ENCODE results near the gene PAH. TPM values are rescaled to one million over a fixed set of nuclear protein-coding genes. Genes with fewer than 3 reads are reported as not detected.

PAH gene
- total and polyA plus RNA-seq, 2 donors (not counting 3 experiments of a cell fraction or from before 2014, with no cell fraction given): not detected

GRCh38 chr12:102933168-102933567, 16.1 kb upstream of the PAH start:
- ChIA-PET POLR2A (no interaction called here), CTCF (no interaction called here)
- dilution Hi-C loops (cut with MboI; ENCODE audit: extremely low pct_ligation_motif_present, low sequenced_read_pairs) (no loop called here), intact Hi-C loops (cut with micrococcal nuclease) (no loop called here)
- H3K9me1 ChIP-seq (replicated peaks; ENCODE audit: control insufficient read depth, extremely low read depth, insufficient read depth, low read length): no peaks in the 10 kb centered on the region
- H3K27ac ChIP-seq (ENCODE audit: insufficient read depth, low read depth, low read length): no peak overlapping the region
- H3K4me1 ChIP-seq (ENCODE audit: control insufficient read depth, extremely low read depth, insufficient read depth, low read length): no peaks in the 10 kb centered on the region
- BruUV-seq (replicated peaks): no TSS peak
- H3K9ac ChIP-seq (replicated peaks; ENCODE audit: extremely low read depth, insufficient read depth, low read length): no peak overlapping the region
- H3K79me2 ChIP-seq (ENCODE audit: control insufficient read depth, insufficient read depth, low read length): no peaks in the 10 kb centered on the region
- FAIRE-seq (no peak), DNase-seq (ENCODE audit: low read depth, low spot score) (no peak)
- H3K36me3 ChIP-seq (ENCODE audit: control insufficient read depth in 2 of 2, extremely low read depth in 1 of 2, insufficient read depth in 2 of 2, low read length in 2 of 2): no peaks in the 10 kb centered on the region
- no peaks in the 10 kb centered on the region for H3K27me3 ChIP-seq (ENCODE audit: control insufficient read depth in 2 of 2, insufficient read depth in 2 of 2, low read length in 2 of 2)
- TF ChIP-seq POLR2AphosphoS5 (IDR thresholded peaks at IDR 0.05; ENCODE audit: insufficient read depth, low read depth, low read length): no peak
- no peak for TF ChIP-seq GATA2 (IDR thresholded peaks at IDR 0.05; ENCODE audit: insufficient read depth, insufficient read length, low read depth, low read length)
- TF ChIP-seq POLR2A (IDR thresholded peaks at IDR 0.05; ENCODE audit: low read depth, low read length): no peak
- TF ChIP-seq FOS (IDR thresholded peaks at IDR 0.05; ENCODE audit: borderline replicate concordance, insufficient read depth, low read length): no peak
- TF ChIP-seq MAX (IDR thresholded peaks at IDR 0.05; ENCODE audit: insufficient read depth, insufficient read length): no peak
- TF ChIP-seq CTCF (IDR thresholded peaks at IDR 0.05; ENCODE audit: extremely low read depth in 1 of 2, insufficient read depth in 1 of 2, low read depth in 1 of 2, low read length in 2 of 2): no peak
- TF ChIP-seq JUN (IDR thresholded peaks at IDR 0.05; ENCODE audit: borderline replicate concordance, insufficient read depth, insufficient read length, low read depth): no peak
- TF ChIP-seq EZH2 (IDR thresholded peaks at IDR 0.05; ENCODE audit: borderline replicate concordance, low read depth, low read length, severe bottlenecking): no peak
- no peak for TF ChIP-seq MYC (IDR thresholded peaks at IDR 0.05; ENCODE audit: low read depth, low read length)
- H2AFZ ChIP-seq (ENCODE audit: low read depth, low read length): no peak overlapping the region
- no peak overlapping the region for H3K4me2 ChIP-seq (ENCODE audit: insufficient read depth, low read length)
- H3K4me3 ChIP-seq (replicated peaks in 1 of 3; ENCODE audit: insufficient read depth in 1 of 3, low read depth in 1 of 3, low read length in 3 of 3): no peak overlapping the region
- peaks cover 2% of the 10 kb centered on the region for H3K9me3 ChIP-seq (replicated peaks; ENCODE audit: control insufficient read depth, insufficient read depth, low read length)
- H4K20me1 ChIP-seq (replicated peaks; ENCODE audit: control insufficient read depth, extremely low read depth, insufficient read depth, low read length): no peaks in the 10 kb centered on the region

All from endothelial cell of umbilical vein (primary cell).